Upper lobe of right lung (tissue), 1 donor: ENCODE results near the gene GRID1. TPM values are rescaled to one million over a fixed set of nuclear protein-coding genes. Genes with fewer than 3 reads are reported as not detected.

ENCODE experiments used
- ATAC-seq: fragments of 200-7000 bp; cut with Tn5 transposase; one replicate; pipeline ENCODE4 v1.9.1; 2020; ENCODE audit warnings: mild to moderate bottlenecking, moderate library complexity
- DNase-seq: peaks from one replicate; pipeline ENCODE4 v3.0.0-alpha.2; 2020
- H3K27ac ChIP-seq: fragments of 200-600 bp; one replicate; pipeline ENCODE4 v1.8.0; 2022
- H3K27me3 ChIP-seq: fragments of 200-600 bp; one replicate; pipeline ENCODE4 v1.8.0; 2022; ENCODE audit warnings: mild to moderate bottlenecking
- H3K36me3 ChIP-seq: fragments of 200-600 bp; one replicate; pipeline ENCODE4 v1.8.0; 2022
- H3K4me1 ChIP-seq: fragments of 200-600 bp; one replicate; pipeline ENCODE4 v1.8.0; 2022
- H3K4me3 ChIP-seq: fragments of 200-600 bp; one replicate; pipeline ENCODE4 v1.8.0; 2022; ENCODE audit warnings: mild to moderate bottlenecking
- H3K9me3 ChIP-seq: fragments of 200-600 bp; one replicate; pipeline ENCODE4 v1.8.0; 2022
- intact Hi-C: fragments of 100-400 bp; cut with DNase I; formaldehyde crosslinking; loops from one replicate; pipeline ENCODE4 v1.11.0; 2022
- total RNA-seq: library from RNA; stranded (reverse); fragmentation: NEBNext Ultra II Directional; extraction: Animal tissue kit (Norgen Biotek cat#: 25700); gene quantifications from one replicate; pipeline ENCODE4 v1.2.1, GENCODE V29; 2021
- TF ChIP-seq, protein P1 (sequence below): fragments of 200-600 bp; IDR thresholded peaks from one replicate; pipeline ENCODE4 v1.8.0; 2022; ENCODE audit warnings: antibody characterized with exemption
- donor health status: DM: no; HTN: yes; CAD: no; lungs with severe emphysema.

GRID1 gene
- total RNA-seq, 1 donor from 2014 or later = 3.0 TPM

DNA sequence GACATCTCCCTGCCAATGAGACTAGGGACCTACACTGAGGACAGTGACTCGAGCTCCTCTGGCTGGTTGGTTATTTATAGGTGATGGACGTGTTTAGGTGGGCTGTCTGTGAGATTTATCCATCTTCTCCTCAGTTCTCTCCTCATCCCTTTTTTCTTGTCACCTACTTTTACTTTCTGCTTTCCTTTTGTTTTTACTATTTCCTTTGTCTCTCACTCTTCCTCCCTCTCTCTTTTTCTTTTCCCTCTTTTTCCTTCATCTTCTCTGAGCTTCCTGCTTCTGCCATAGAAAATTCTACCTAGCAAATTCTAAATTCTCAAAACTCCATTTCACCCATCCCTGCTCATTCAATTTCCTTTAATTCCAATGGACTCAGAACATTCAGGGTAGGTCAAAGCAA is 478.0 kb downstream of the GRID1 start:
- Histone ChIP-seq H3K9me3 (no peaks in the 10 kb centered on the region), H3K27me3 (no peaks in the 10 kb centered on the region), H3K4me3 (no peak overlapping the region), H3K36me3 (no peaks in the 10 kb centered on the region), H3K27ac (no peak overlapping the region), H3K4me1 (no peaks in the 10 kb centered on the region)
- ATAC-seq (no peak), DNase-seq (no peak)
- intact Hi-C loops = no loop called here
- TF ChIP-seq, protein P1, sequence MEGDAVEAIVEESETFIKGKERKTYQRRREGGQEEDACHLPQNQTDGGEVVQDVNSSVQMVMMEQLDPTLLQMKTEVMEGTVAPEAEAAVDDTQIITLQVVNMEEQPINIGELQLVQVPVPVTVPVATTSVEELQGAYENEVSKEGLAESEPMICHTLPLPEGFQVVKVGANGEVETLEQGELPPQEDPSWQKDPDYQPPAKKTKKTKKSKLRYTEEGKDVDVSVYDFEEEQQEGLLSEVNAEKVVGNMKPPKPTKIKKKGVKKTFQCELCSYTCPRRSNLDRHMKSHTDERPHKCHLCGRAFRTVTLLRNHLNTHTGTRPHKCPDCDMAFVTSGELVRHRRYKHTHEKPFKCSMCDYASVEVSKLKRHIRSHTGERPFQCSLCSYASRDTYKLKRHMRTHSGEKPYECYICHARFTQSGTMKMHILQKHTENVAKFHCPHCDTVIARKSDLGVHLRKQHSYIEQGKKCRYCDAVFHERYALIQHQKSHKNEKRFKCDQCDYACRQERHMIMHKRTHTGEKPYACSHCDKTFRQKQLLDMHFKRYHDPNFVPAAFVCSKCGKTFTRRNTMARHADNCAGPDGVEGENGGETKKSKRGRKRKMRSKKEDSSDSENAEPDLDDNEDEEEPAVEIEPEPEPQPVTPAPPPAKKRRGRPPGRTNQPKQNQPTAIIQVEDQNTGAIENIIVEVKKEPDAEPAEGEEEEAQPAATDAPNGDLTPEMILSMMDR = no peak

DNA sequence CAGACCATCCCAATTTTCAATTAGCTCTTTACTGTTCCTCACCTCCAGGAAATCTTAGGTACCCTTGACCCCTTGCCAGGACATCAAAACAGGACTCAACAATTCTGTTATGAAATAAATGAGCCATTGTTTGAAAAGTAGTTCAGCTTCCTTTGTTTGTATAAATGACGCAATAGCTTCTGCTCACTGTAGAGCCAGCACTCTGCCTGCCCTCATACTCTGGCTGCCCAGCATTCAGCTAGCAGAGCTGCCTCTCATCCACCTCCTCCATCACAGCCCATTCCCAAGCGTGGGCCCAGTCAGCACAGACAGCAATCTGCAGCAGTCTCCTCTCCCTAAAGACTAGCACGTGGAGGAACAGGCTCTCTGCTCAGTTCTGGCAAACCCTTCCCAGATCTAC is 478.6 kb downstream of the GRID1 start:
- Histone ChIP-seq H3K4me3 (no peak overlapping the region), H3K9me3 (no peaks in the 10 kb centered on the region), H3K4me1 (no peaks in the 10 kb centered on the region), H3K27ac (no peak overlapping the region), H3K36me3 (no peaks in the 10 kb centered on the region), H3K27me3 (no peaks in the 10 kb centered on the region)
- TF ChIP-seq, protein P1 = no peak
- intact Hi-C loops = no loop called here
- peak; percentile 73 for ATAC-seq
- no peak for DNase-seq

DNA sequence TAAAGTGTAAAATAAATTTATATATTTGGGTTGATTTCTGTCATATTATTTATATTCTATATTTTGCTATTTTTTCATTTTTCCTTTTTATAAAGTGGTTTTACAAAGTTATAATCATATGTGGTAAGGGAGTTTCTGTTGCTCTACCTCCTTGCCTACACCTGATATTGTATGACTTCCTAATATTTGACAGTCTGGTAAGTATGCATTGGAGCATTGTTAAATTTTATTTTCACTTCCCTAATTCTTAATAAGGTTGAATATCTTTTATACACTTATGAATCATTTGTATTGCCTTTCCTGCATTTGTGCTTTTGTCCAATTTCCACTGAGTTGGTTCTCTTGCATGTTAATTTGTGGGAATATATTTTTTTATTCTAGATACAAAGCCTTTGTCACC is 492.4 kb downstream of the GRID1 start:
- H3K27ac ChIP-seq = no peak overlapping the region
- no peaks in the 10 kb centered on the region for H3K4me1 ChIP-seq
- intact Hi-C loops = no loop called here
- no peak for DNase-seq
- no peaks in the 10 kb centered on the region for H3K36me3 ChIP-seq
- H3K27me3 ChIP-seq = no peaks in the 10 kb centered on the region
- TF ChIP-seq, protein P1 = no peak
- no peak overlapping the region for H3K4me3 ChIP-seq
- no peaks in the 10 kb centered on the region for H3K9me3 ChIP-seq
- ATAC-seq = no peak

DNA sequence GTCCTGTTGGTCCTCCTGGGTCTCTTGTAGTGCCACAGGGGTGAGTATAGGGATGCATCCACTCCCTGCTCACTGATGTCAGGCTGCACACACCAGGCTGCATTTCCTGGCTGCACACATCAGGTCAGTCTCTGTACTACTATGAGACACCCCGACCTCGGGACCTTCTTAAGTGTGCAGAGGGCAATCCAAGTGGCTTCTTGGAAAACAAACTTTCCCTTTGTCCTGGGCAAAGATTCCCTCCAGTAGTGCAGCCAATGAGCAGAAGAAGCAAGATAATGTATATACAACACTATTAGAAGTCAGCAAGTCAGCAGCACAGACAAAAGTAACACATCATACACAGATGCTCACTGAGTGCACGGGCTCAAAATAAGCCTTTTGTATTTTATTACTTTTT is 493.5 kb downstream of the GRID1 start:
- DNase-seq (no peak), ATAC-seq (peak; percentile 14)
- H3K27ac ChIP-seq = no peak overlapping the region
- H3K9me3 ChIP-seq = no peaks in the 10 kb centered on the region
- H3K36me3 ChIP-seq = no peaks in the 10 kb centered on the region
- H3K4me1 ChIP-seq = no peaks in the 10 kb centered on the region
- no peaks in the 10 kb centered on the region for H3K27me3 ChIP-seq
- intact Hi-C loops = no loop called here
- H3K4me3 ChIP-seq = no peak overlapping the region
- TF ChIP-seq, protein P1 = no peak

DNA sequence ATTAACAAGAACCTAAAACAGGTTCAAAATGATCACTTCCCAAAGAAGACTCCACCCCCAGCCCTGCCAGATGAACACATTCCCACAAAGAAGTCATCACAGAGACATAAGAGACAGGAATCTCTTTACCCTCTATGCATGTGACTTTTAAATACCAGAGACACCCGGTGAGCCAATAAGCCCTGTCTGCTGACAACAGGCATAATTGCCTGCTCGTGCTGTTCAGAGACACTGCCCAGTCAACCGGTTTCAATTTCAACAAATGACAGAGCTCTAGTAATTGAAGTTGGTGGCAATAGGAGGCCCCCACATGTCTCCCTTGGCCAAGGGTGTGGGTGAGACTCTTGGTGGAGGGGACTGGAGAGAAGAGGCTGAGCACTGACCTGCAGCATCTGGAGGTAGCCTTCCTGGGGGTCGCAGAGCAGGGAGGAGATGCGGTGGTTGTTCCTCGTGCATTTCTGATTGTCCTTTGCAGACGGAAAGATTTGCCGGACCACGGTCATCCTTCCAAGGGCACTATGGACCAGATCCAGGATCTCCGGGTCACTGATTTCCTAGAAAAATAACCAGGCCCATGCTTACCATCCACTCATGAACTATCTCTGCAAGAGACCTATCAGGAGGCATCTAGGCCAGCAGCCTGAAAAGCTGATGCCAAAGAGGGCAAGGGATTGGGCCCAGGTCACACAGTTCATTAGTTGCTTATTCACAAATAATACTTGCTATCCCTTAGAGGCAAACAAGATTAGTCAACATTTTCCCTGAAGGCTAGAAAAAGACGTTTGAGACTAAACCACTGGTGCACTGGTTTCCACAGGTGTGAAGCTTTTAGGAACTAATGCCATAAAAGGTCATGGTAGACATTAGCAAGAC is 497.7 kb downstream of the GRID1 start:
- Histone ChIP-seq H3K27ac (no peak overlapping the region), H3K4me3 (no peak overlapping the region), H3K9me3 (no peaks in the 10 kb centered on the region), H3K27me3 (no peaks in the 10 kb centered on the region), H3K4me1 (no peaks in the 10 kb centered on the region), H3K36me3 (no peaks in the 10 kb centered on the region)
- ATAC-seq (no peak), DNase-seq (no peak)
- intact Hi-C loops = no loop called here
- TF ChIP-seq, protein P1 = no peak
